ENCODE results near the gene TMEM132D. TPM values are rescaled to one million over a fixed set of nuclear protein-coding genes. Genes with fewer than 3 reads are reported as not detected.

TMEM132D gene
- polyA plus RNA-seq, 1 donor from 2014 or later: 1.3 TPM

DNA sequence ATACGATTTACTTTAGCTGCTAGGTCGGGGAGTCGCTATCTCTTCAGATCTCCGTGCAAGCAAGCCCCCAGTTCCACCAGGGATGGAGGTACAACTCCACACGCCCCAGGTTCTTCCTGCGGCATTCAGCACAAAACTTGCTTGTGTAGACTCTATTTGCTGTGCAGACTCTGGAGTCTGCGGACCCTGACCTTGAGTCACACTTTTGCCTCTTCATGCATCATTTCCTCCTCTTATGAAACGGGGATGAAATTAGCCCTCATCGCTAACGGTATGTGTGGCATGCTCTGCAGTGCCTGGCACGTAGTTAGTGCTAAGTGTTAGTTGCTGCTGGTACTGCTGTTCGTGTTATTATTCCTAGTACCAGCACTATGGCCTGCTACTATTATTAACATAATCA, 84.4 kb downstream of the TMEM132D start:
- Histone ChIP-seq H3K9ac (ENCODE audit: low read length) (no peak overlapping the region), H3K9me3 (ENCODE audit: low read length) (no peaks in the 10 kb centered on the region), H3F3A (ENCODE audit: insufficient read depth, low read length, poor library complexity, severe bottlenecking) (no peaks in the 10 kb centered on the region), H3K36me3 (ENCODE audit: insufficient read depth, low read length) (no peaks in the 10 kb centered on the region), H2AFZ (ENCODE audit: low read depth, low read length) (no peak overlapping the region), H3K9me2 (ENCODE audit: insufficient read depth, low read length) (no peaks in the 10 kb centered on the region), H3K4me2 (ENCODE audit: low read length) (no peak overlapping the region), H3K4me3 (ENCODE audit: low read length) (no peak overlapping the region), H3K27ac (ENCODE audit: low read length) (no peak overlapping the region), H3K79me2 (replicated peaks; ENCODE audit: insufficient read depth, low read length) (no peaks in the 10 kb centered on the region), H3K27me3 (ENCODE audit: insufficient read depth, low read depth, low read length) (no peaks in the 10 kb centered on the region), H4K20me1 (ENCODE audit: insufficient read depth) (no peaks in the 10 kb centered on the region)
- TF ChIP-seq SMC3 (conservative IDR thresholded peaks at IDR 0.05; ENCODE audit: poor library complexity) (no peak), TAF1 (IDR thresholded peaks at IDR 0.05; ENCODE audit: low read depth) (no peak), EP300 (conservative IDR thresholded peaks at IDR 0.05; ENCODE audit: poor library complexity, severe bottlenecking) (no peak), MXI1 (conservative IDR thresholded peaks at IDR 0.05; ENCODE audit: poor library complexity, severe bottlenecking) (no peak), EZH2 (IDR thresholded peaks at IDR 0.05; ENCODE audit: borderline replicate concordance, insufficient read depth, low read length, poor library complexity, severe bottlenecking) (no peak), RAD21 (conservative IDR thresholded peaks at IDR 0.05) (no peak), POLR2AphosphoS5 (IDR thresholded peaks at IDR 0.05) (no peak)
- TF ChIP-seq, protein P1, sequence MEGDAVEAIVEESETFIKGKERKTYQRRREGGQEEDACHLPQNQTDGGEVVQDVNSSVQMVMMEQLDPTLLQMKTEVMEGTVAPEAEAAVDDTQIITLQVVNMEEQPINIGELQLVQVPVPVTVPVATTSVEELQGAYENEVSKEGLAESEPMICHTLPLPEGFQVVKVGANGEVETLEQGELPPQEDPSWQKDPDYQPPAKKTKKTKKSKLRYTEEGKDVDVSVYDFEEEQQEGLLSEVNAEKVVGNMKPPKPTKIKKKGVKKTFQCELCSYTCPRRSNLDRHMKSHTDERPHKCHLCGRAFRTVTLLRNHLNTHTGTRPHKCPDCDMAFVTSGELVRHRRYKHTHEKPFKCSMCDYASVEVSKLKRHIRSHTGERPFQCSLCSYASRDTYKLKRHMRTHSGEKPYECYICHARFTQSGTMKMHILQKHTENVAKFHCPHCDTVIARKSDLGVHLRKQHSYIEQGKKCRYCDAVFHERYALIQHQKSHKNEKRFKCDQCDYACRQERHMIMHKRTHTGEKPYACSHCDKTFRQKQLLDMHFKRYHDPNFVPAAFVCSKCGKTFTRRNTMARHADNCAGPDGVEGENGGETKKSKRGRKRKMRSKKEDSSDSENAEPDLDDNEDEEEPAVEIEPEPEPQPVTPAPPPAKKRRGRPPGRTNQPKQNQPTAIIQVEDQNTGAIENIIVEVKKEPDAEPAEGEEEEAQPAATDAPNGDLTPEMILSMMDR (IDR thresholded peaks at IDR 0.05; ENCODE audit: poor library complexity, severe bottlenecking): no peak
- TF ChIP-seq, protein P2, sequence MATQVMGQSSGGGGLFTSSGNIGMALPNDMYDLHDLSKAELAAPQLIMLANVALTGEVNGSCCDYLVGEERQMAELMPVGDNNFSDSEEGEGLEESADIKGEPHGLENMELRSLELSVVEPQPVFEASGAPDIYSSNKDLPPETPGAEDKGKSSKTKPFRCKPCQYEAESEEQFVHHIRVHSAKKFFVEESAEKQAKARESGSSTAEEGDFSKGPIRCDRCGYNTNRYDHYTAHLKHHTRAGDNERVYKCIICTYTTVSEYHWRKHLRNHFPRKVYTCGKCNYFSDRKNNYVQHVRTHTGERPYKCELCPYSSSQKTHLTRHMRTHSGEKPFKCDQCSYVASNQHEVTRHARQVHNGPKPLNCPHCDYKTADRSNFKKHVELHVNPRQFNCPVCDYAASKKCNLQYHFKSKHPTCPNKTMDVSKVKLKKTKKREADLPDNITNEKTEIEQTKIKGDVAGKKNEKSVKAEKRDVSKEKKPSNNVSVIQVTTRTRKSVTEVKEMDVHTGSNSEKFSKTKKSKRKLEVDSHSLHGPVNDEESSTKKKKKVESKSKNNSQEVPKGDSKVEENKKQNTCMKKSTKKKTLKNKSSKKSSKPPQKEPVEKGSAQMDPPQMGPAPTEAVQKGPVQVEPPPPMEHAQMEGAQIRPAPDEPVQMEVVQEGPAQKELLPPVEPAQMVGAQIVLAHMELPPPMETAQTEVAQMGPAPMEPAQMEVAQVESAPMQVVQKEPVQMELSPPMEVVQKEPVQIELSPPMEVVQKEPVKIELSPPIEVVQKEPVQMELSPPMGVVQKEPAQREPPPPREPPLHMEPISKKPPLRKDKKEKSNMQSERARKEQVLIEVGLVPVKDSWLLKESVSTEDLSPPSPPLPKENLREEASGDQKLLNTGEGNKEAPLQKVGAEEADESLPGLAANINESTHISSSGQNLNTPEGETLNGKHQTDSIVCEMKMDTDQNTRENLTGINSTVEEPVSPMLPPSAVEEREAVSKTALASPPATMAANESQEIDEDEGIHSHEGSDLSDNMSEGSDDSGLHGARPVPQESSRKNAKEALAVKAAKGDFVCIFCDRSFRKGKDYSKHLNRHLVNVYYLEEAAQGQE (IDR thresholded peaks at IDR 0.05; ENCODE audit: borderline replicate concordance): no peak

DNA sequence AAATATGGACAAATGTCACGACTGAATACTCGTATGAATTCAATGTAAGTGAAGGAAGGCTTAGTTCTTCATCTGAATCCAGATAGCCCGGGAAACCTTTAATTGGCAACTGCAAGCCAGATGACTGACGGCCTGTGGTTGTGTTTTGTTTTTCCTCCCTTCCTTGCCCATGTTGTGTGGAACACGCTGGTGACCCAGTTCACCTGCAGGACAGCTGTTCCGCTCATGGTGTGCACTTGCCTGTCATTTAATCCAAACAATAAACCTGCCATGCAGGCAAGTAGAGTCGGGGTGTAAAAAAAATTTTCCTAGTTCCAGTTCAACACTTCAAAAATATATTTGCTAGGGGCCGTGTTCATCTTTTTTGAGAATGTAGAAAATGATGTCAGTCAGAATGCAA, 88.0 kb downstream of the TMEM132D start:
- Histone ChIP-seq H4K20me1 (ENCODE audit: insufficient read depth) (no peaks in the 10 kb centered on the region), H3K9ac (ENCODE audit: low read length) (no peak overlapping the region), H3K27me3 (ENCODE audit: insufficient read depth, low read depth, low read length) (no peaks in the 10 kb centered on the region), H3K9me3 (ENCODE audit: low read length) (no peaks in the 10 kb centered on the region), H3K79me2 (replicated peaks; ENCODE audit: insufficient read depth, low read length) (no peaks in the 10 kb centered on the region), H3K27ac (ENCODE audit: low read length) (no peak overlapping the region), H3F3A (ENCODE audit: insufficient read depth, low read length, poor library complexity, severe bottlenecking) (no peaks in the 10 kb centered on the region), H3K4me3 (ENCODE audit: low read length) (no peak overlapping the region), H3K36me3 (ENCODE audit: insufficient read depth, low read length) (no peaks in the 10 kb centered on the region), H2AFZ (ENCODE audit: low read depth, low read length) (no peak overlapping the region), H3K9me2 (ENCODE audit: insufficient read depth, low read length) (no peaks in the 10 kb centered on the region), H3K4me2 (ENCODE audit: low read length) (no peak overlapping the region)
- no peak for TF ChIP-seq RAD21 (conservative IDR thresholded peaks at IDR 0.05)
- TF ChIP-seq SMC3 (conservative IDR thresholded peaks at IDR 0.05; ENCODE audit: poor library complexity): no peak
- TF ChIP-seq MXI1 (conservative IDR thresholded peaks at IDR 0.05; ENCODE audit: poor library complexity, severe bottlenecking): no peak
- TF ChIP-seq, protein P2 (IDR thresholded peaks at IDR 0.05; ENCODE audit: borderline replicate concordance): no peak
- TF ChIP-seq EZH2 (IDR thresholded peaks at IDR 0.05; ENCODE audit: borderline replicate concordance, insufficient read depth, low read length, poor library complexity, severe bottlenecking): no peak
- TF ChIP-seq EP300 (conservative IDR thresholded peaks at IDR 0.05; ENCODE audit: poor library complexity, severe bottlenecking): no peak
- TF ChIP-seq POLR2AphosphoS5 (IDR thresholded peaks at IDR 0.05): no peak
- TF ChIP-seq, protein P1 (IDR thresholded peaks at IDR 0.05; ENCODE audit: poor library complexity, severe bottlenecking): no peak
- no peak for TF ChIP-seq TAF1 (IDR thresholded peaks at IDR 0.05; ENCODE audit: low read depth)

Data from neural cell (in vitro differentiated cells).